Ovary (tissue), 3 donors: Measurements from ENCODE around the gene MELK.

Experiments used
- EP300 ChIP-seq: sonication (generic); formaldehyde crosslinking; IDR thresholded peaks from one replicate; pipeline ENCODE4 v1.6.1; 2017; ENCODE audit warnings: antibody characterized with exemption
- POLR2A ChIP-seq: fragments of 450-650 bp; IDR thresholded peaks from one replicate; pipeline ENCODE4 v1.6.1; 2017; ENCODE audit warnings: antibody characterized with exemption, mild to moderate bottlenecking, moderate library complexity
- TF ChIP-seq, protein P1 (sequence below), 3 donors: fragments of 450-650 bp in 2 of 3; fragments of 200-600 bp in 1 of 3; IDR thresholded peaks; one replicate each; pipeline versions ENCODE4 v1.5.1 to v1.8.0; 2016 to 2022; ENCODE audit warnings: antibody characterized with exemption in 3 of 3, mild to moderate bottlenecking in 1 of 3
- donor health status: DM: no; HTN: no; CAD: no.

GRCh38 chr9:36584620-36585460 lies 12.1 kb downstream of the MELK start:
- TF ChIP-seq, protein P1, sequence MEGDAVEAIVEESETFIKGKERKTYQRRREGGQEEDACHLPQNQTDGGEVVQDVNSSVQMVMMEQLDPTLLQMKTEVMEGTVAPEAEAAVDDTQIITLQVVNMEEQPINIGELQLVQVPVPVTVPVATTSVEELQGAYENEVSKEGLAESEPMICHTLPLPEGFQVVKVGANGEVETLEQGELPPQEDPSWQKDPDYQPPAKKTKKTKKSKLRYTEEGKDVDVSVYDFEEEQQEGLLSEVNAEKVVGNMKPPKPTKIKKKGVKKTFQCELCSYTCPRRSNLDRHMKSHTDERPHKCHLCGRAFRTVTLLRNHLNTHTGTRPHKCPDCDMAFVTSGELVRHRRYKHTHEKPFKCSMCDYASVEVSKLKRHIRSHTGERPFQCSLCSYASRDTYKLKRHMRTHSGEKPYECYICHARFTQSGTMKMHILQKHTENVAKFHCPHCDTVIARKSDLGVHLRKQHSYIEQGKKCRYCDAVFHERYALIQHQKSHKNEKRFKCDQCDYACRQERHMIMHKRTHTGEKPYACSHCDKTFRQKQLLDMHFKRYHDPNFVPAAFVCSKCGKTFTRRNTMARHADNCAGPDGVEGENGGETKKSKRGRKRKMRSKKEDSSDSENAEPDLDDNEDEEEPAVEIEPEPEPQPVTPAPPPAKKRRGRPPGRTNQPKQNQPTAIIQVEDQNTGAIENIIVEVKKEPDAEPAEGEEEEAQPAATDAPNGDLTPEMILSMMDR (IDR thresholded peaks at IDR 0.05): no peak
- TF ChIP-seq EP300 (no peak), POLR2A (no peak)
